GM12892 (cell line): ENCODE measurements around the gene FSIP1.

Experiments used
- DNase-seq: peaks from one replicate; pipeline ENCODE4 v3.0.0; 2011; ENCODE audit not compliant: insufficient read length
- FAIRE-seq: peaks from 2 replicates; lab custom pipeline; 2011; peaks lifted over from hg19 to GRCh38; lab: Jason Lieb, UNC
- POLR2A ChIP-seq: IDR thresholded peaks from 2 replicates; pipeline ENCODE4 v1.6.1; 2011; ENCODE audit warnings: low read depth, low read length, control low read depth
- POLR2AphosphoS5 ChIP-seq: IDR thresholded peaks from 2 replicates; pipeline ENCODE4 v1.6.1; 2011; ENCODE audit warnings: low read depth, low read length, control low read depth
- TAF1 ChIP-seq: IDR thresholded peaks from 2 replicates; pipeline ENCODE4 v1.6.1; 2011; ENCODE audit warnings: low read depth, mild to moderate bottlenecking, control low read depth, low read length, borderline replicate concordance

Gene FSIP1

GRCh38 chr15:39631357-39631756 lies 151.3 kb downstream of the FSIP1 start:
- TF ChIP-seq TAF1 (no peak), POLR2A (no peak), POLR2AphosphoS5 (no peak)
- no peak for FAIRE-seq
- DNase-seq: no peak

- DNase-seq (no peak), FAIRE-seq (no peak)
- TF ChIP-seq POLR2A (no peak), POLR2AphosphoS5 (no peak), TAF1 (no peak)
Measured at GRCh38 chr15:39629906-39630305, 152.7 kb downstream of the FSIP1 start.

- FAIRE-seq: no peak
- TF ChIP-seq POLR2A: no peak
- TF ChIP-seq TAF1: no peak
- TF ChIP-seq POLR2AphosphoS5: no peak
- no peak for DNase-seq
Measured at GRCh38 chr15:39629371-39629770, 153.3 kb downstream of the FSIP1 start.

- FAIRE-seq (no peak), DNase-seq (no peak)
- TF ChIP-seq TAF1: no peak
- no peak for TF ChIP-seq POLR2A
- no peak for TF ChIP-seq POLR2AphosphoS5
Measured at GRCh38 chr15:39628546-39629257, 153.9 kb downstream of the FSIP1 start.

- no peak for TF ChIP-seq TAF1
- TF ChIP-seq POLR2A: no peak
- TF ChIP-seq POLR2AphosphoS5: no peak
- FAIRE-seq: no peak
Measured at GRCh38 chr15:39628144-39628508, 154.5 kb downstream of the FSIP1 start.

GRCh38 chr15:39627451-39628143 lies 155.0 kb downstream of the FSIP1 start:
- TF ChIP-seq POLR2AphosphoS5 (no peak), TAF1 (no peak), POLR2A (no peak)
- DNase-seq (no peak), FAIRE-seq (no peak)

More at GRCh38 chr15:39628144-39628508, 154.5 kb downstream of the FSIP1 start:
- DNase-seq: no peak

GRCh38 chr15:39625856-39626255 lies 156.8 kb downstream of the FSIP1 start:
- DNase-seq (no peak), FAIRE-seq (no peak)
- TF ChIP-seq POLR2AphosphoS5 (no peak), POLR2A (no peak)

- TF ChIP-seq POLR2A (no peak), POLR2AphosphoS5 (no peak), TAF1 (no peak)
- DNase-seq: no peak
- FAIRE-seq: no peak
Measured at GRCh38 chr15:39625451-39625850, 157.2 kb downstream of the FSIP1 start.

GRCh38 chr15:39624806-39625205 lies 157.8 kb downstream of the FSIP1 start:
- FAIRE-seq (peak; percentile 79), DNase-seq (no peak)
- TF ChIP-seq POLR2A (no peak), TAF1 (no peak), POLR2AphosphoS5 (no peak)

- peak; percentile 93 for FAIRE-seq
- no peak for DNase-seq
- TF ChIP-seq POLR2A (no peak), TAF1 (no peak), POLR2AphosphoS5 (no peak)
Measured at GRCh38 chr15:39623529-39623931, 159.1 kb downstream of the FSIP1 start.

- no peak for FAIRE-seq
- no peak for DNase-seq
Measured at GRCh38 chr15:39622660-39623516, 159.8 kb downstream of the FSIP1 start.

GRCh38 chr15:39621976-39622375 lies 160.7 kb downstream of the FSIP1 start:
- FAIRE-seq (no peak), DNase-seq (no peak)
- no peak for TF ChIP-seq POLR2AphosphoS5
- no peak for TF ChIP-seq TAF1
- no peak for TF ChIP-seq POLR2A

More at GRCh38 chr15:39622660-39623516, 159.8 kb downstream of the FSIP1 start:
- no peak for TF ChIP-seq POLR2AphosphoS5
- no peak for TF ChIP-seq TAF1
- no peak for TF ChIP-seq POLR2A
